Measurements from ENCODE around the gene FHIT.
"Not testable (repeated sequence)": the region's sequence is repeated elsewhere in the genome, so short reads cannot be mapped to it uniquely, and the experiment has no call there.

The FHIT gene

GRCh38 chr3:60697132-60697531 lies 554.1 kb downstream of the FHIT start:
- H3K4ac ChIP-seq (ENCODE audit: low read depth, low read length) = no peak overlapping the region
- H3K79me1 ChIP-seq (ENCODE audit: low read length) = no peaks in the 10 kb centered on the region
- H3K4me1 ChIP-seq (ENCODE audit: control insufficient read depth, low read depth, low read length) = no peaks in the 10 kb centered on the region
- H3K4me2 ChIP-seq (ENCODE audit: low read length) = no peak overlapping the region
- H3K27ac ChIP-seq (ENCODE audit: low read depth, low read length) = no peak overlapping the region
- no peaks in the 10 kb centered on the region for H3K36me3 ChIP-seq (ENCODE audit: control insufficient read depth, insufficient read depth, low read length)
- no peak overlapping the region for H3K18ac ChIP-seq (ENCODE audit: low read length)
- H3K23ac ChIP-seq (ENCODE audit: low read length) = no peak overlapping the region
- H3K4me3 ChIP-seq (ENCODE audit: low read length) = no peak overlapping the region
- H2BK15ac ChIP-seq (replicated peaks; ENCODE audit: low read depth) = no peak overlapping the region
- no peak overlapping the region for H4K8ac ChIP-seq (ENCODE audit: low read depth, low read length)
- H3K79me2 ChIP-seq (ENCODE audit: control insufficient read depth, insufficient read depth, low read length) = no peaks in the 10 kb centered on the region
- H2BK120ac ChIP-seq (ENCODE audit: low read depth, low read length) = no peak overlapping the region
- H3K27me3 ChIP-seq (ENCODE audit: insufficient read depth, low read length, poor library complexity) = no peaks in the 10 kb centered on the region
- no peak overlapping the region for H4K5ac ChIP-seq (ENCODE audit: low read length)
- no peak overlapping the region for H2BK5ac ChIP-seq (ENCODE audit: low read length)
- no peak overlapping the region for H3K9ac ChIP-seq (ENCODE audit: low read length)
- no peak overlapping the region for H3K56ac ChIP-seq (ENCODE audit: low read length)
- H2AK5ac ChIP-seq (ENCODE audit: low read length) = no peak overlapping the region
- DNase-seq = no peak

GRCh38 chr3:60696428-60697125 lies 554.7 kb downstream of the FHIT start:
- Histone ChIP-seq H3K79me1 (ENCODE audit: low read length) (no peaks in the 10 kb centered on the region), H3K23ac (ENCODE audit: low read length) (no peak overlapping the region), H3K4me1 (ENCODE audit: control insufficient read depth, low read depth, low read length) (no peaks in the 10 kb centered on the region), H3K9ac (ENCODE audit: low read length) (no peak overlapping the region), H3K18ac (ENCODE audit: low read length) (no peak overlapping the region), H3K4ac (ENCODE audit: low read depth, low read length) (no peak overlapping the region), H3K27me3 (ENCODE audit: insufficient read depth, low read length, poor library complexity) (no peaks in the 10 kb centered on the region), H3K4me3 (ENCODE audit: low read length) (no peak overlapping the region), H3K4me2 (ENCODE audit: low read length) (no peak overlapping the region), H2AK5ac (ENCODE audit: low read length) (no peak overlapping the region), H3K79me2 (ENCODE audit: control insufficient read depth, insufficient read depth, low read length) (no peaks in the 10 kb centered on the region), H3K36me3 (ENCODE audit: control insufficient read depth, insufficient read depth, low read length) (no peaks in the 10 kb centered on the region), H2BK15ac (replicated peaks; ENCODE audit: low read depth) (no peak overlapping the region), H2BK120ac (ENCODE audit: low read depth, low read length) (no peak overlapping the region), H4K5ac (ENCODE audit: low read length) (no peak overlapping the region), H3K56ac (ENCODE audit: low read length) (no peak overlapping the region), H2BK5ac (ENCODE audit: low read length) (no peak overlapping the region), H4K8ac (ENCODE audit: low read depth, low read length) (no peak overlapping the region), H3K27ac (ENCODE audit: low read depth, low read length) (no peak overlapping the region)
- no peak for DNase-seq
- WGBS (ENCODE audit: extremely low coverage, insufficient coverage, low lambda C conversion rate) = no CpG with 5 or more reads among the region's 5 CpGs

GRCh38 chr3:60675424-60675823 lies 575.8 kb downstream of the FHIT start:
- H3K4me2 ChIP-seq (ENCODE audit: low read length) = no peak overlapping the region
- no peak overlapping the region for H4K5ac ChIP-seq (ENCODE audit: low read length)
- no peaks in the 10 kb centered on the region for H3K79me1 ChIP-seq (ENCODE audit: low read length)
- H3K4me1 ChIP-seq (ENCODE audit: control insufficient read depth, low read depth, low read length) = peaks cover under 1% of the 10 kb centered on the region
- no peaks in the 10 kb centered on the region for H3K79me2 ChIP-seq (ENCODE audit: control insufficient read depth, insufficient read depth, low read length)
- H2AK5ac ChIP-seq (ENCODE audit: low read length) = no peak overlapping the region
- no CpG with 5 or more reads among the region's 2 CpGs for WGBS (ENCODE audit: extremely low coverage, insufficient coverage, low lambda C conversion rate)
- H3K9ac ChIP-seq (ENCODE audit: low read length) = no peak overlapping the region
- no peak overlapping the region for H3K56ac ChIP-seq (ENCODE audit: low read length)
- no peak overlapping the region for H3K27ac ChIP-seq (ENCODE audit: low read depth, low read length)
- H3K36me3 ChIP-seq (ENCODE audit: control insufficient read depth, insufficient read depth, low read length) = no peaks in the 10 kb centered on the region
- H3K27me3 ChIP-seq (ENCODE audit: insufficient read depth, low read length, poor library complexity) = no peaks in the 10 kb centered on the region
- no peak overlapping the region for H4K8ac ChIP-seq (ENCODE audit: low read depth, low read length)
- H3K4ac ChIP-seq (ENCODE audit: low read depth, low read length) = no peak overlapping the region
- no peak overlapping the region for H3K4me3 ChIP-seq (ENCODE audit: low read length)
- H2BK120ac ChIP-seq (ENCODE audit: low read depth, low read length) = no peak overlapping the region
- no peak overlapping the region for H3K18ac ChIP-seq (ENCODE audit: low read length)
- H2BK15ac ChIP-seq (replicated peaks; ENCODE audit: low read depth) = no peak overlapping the region
- no peak overlapping the region for H3K23ac ChIP-seq (ENCODE audit: low read length)
- DNase-seq = no peak
- no peak overlapping the region for H2BK5ac ChIP-seq (ENCODE audit: low read length)

GRCh38 chr3:60674870-60675269 lies 576.4 kb downstream of the FHIT start:
- Histone ChIP-seq H4K5ac (ENCODE audit: low read length) (no peak overlapping the region), H2BK5ac (ENCODE audit: low read length) (no peak overlapping the region), H2BK15ac (replicated peaks; ENCODE audit: low read depth) (no peak overlapping the region), H3K36me3 (ENCODE audit: control insufficient read depth, insufficient read depth, low read length) (no peaks in the 10 kb centered on the region), H3K27ac (ENCODE audit: low read depth, low read length) (no peak overlapping the region), H3K27me3 (ENCODE audit: insufficient read depth, low read length, poor library complexity) (no peaks in the 10 kb centered on the region), H2BK120ac (ENCODE audit: low read depth, low read length) (no peak overlapping the region), H3K4me2 (ENCODE audit: low read length) (no peak overlapping the region), H3K4me1 (ENCODE audit: control insufficient read depth, low read depth, low read length) (peaks cover 4% of the 10 kb centered on the region), H2AK5ac (ENCODE audit: low read length) (no peak overlapping the region), H3K79me2 (ENCODE audit: control insufficient read depth, insufficient read depth, low read length) (no peaks in the 10 kb centered on the region), H3K9ac (ENCODE audit: low read length) (no peak overlapping the region), H3K18ac (ENCODE audit: low read length) (no peak overlapping the region), H3K79me1 (ENCODE audit: low read length) (no peaks in the 10 kb centered on the region), H3K4ac (ENCODE audit: low read depth, low read length) (peak overlapping the region; percentile 38), H3K23ac (ENCODE audit: low read length) (no peak overlapping the region), H4K8ac (ENCODE audit: low read depth, low read length) (no peak overlapping the region), H3K4me3 (ENCODE audit: low read length) (no peak overlapping the region), H3K56ac (ENCODE audit: low read length) (no peak overlapping the region)
- no peak for DNase-seq
- no CpG with 5 or more reads among the region's 1 CpG for WGBS (ENCODE audit: extremely low coverage, insufficient coverage, low lambda C conversion rate)

- no peak overlapping the region for H3K4ac ChIP-seq (ENCODE audit: low read depth, low read length)
- H2AK5ac ChIP-seq (ENCODE audit: low read length) = no peak overlapping the region
- peak overlapping the region; percentile 51 for H3K18ac ChIP-seq (ENCODE audit: low read length)
- no peak overlapping the region for H2BK120ac ChIP-seq (ENCODE audit: low read depth, low read length)
- H4K8ac ChIP-seq (ENCODE audit: low read depth, low read length) = no peak overlapping the region
- no peak overlapping the region for H3K56ac ChIP-seq (ENCODE audit: low read length)
- no peak for DNase-seq
- no peak overlapping the region for H3K4me2 ChIP-seq (ENCODE audit: low read length)
- no peaks in the 10 kb centered on the region for H3K27me3 ChIP-seq (ENCODE audit: insufficient read depth, low read length, poor library complexity)
- no CpG with 5 or more reads among the region's 2 CpGs for WGBS (ENCODE audit: extremely low coverage, insufficient coverage, low lambda C conversion rate)
- no peak overlapping the region for H3K23ac ChIP-seq (ENCODE audit: low read length)
- H3K4me3 ChIP-seq (ENCODE audit: low read length) = no peak overlapping the region
- no peaks in the 10 kb centered on the region for H3K79me1 ChIP-seq (ENCODE audit: low read length)
- H2BK5ac ChIP-seq (ENCODE audit: low read length) = no peak overlapping the region
- peaks cover 7% of the 10 kb centered on the region for H3K4me1 ChIP-seq (ENCODE audit: control insufficient read depth, low read depth, low read length)
- no peak overlapping the region for H4K5ac ChIP-seq (ENCODE audit: low read length)
- no peaks in the 10 kb centered on the region for H3K79me2 ChIP-seq (ENCODE audit: control insufficient read depth, insufficient read depth, low read length)
- H3K36me3 ChIP-seq (ENCODE audit: control insufficient read depth, insufficient read depth, low read length) = no peaks in the 10 kb centered on the region
- H3K27ac ChIP-seq (ENCODE audit: low read depth, low read length) = no peak overlapping the region
- H3K9ac ChIP-seq (ENCODE audit: low read length) = no peak overlapping the region
- no peak overlapping the region for H2BK15ac ChIP-seq (replicated peaks; ENCODE audit: low read depth)
Observed at GRCh38 chr3:60673123-60673522, 578.1 kb downstream of the FHIT start.

- not testable (repeated sequence) for H3K27ac ChIP-seq (ENCODE audit: low read depth, low read length); H2BK15ac ChIP-seq (replicated peaks; ENCODE audit: low read depth); H3K4ac ChIP-seq (ENCODE audit: low read depth, low read length)
Observed at GRCh38 chr3:60672337-60672736, 578.9 kb downstream of the FHIT start.

More at GRCh38 chr3:60672337-60672736, 578.9 kb downstream of the FHIT start:
- no CpG with 5 or more reads among the region's 5 CpGs for WGBS (ENCODE audit: extremely low coverage, insufficient coverage, low lambda C conversion rate)
- H3K18ac ChIP-seq (ENCODE audit: low read length); H3K79me2 ChIP-seq (ENCODE audit: control insufficient read depth, insufficient read depth, low read length); H4K8ac ChIP-seq (ENCODE audit: low read depth, low read length); H4K5ac ChIP-seq (ENCODE audit: low read length); H3K4me3 ChIP-seq (ENCODE audit: low read length); H3K23ac ChIP-seq (ENCODE audit: low read length); H2AK5ac ChIP-seq (ENCODE audit: low read length); H3K9ac ChIP-seq (ENCODE audit: low read length); H3K4me2 ChIP-seq (ENCODE audit: low read length); H3K56ac ChIP-seq (ENCODE audit: low read length); H3K27me3 ChIP-seq (ENCODE audit: insufficient read depth, low read length, poor library complexity); H3K4me1 ChIP-seq (ENCODE audit: control insufficient read depth, low read depth, low read length); H2BK5ac ChIP-seq (ENCODE audit: low read length); H3K79me1 ChIP-seq (ENCODE audit: low read length); H3K36me3 ChIP-seq (ENCODE audit: control insufficient read depth, insufficient read depth, low read length); DNase-seq; H2BK120ac ChIP-seq (ENCODE audit: low read depth, low read length): not testable (repeated sequence)
